ENCODE results near the gene SSR1. TPM values are rescaled to one million over a fixed set of nuclear protein-coding genes. Genes with fewer than 3 reads are reported as not detected.
A peak's percentile ranks its signal among the peaks of the same experiment; 100 is the strongest.
"Not testable (repeated sequence)": the region's sequence is repeated elsewhere in the genome, so short reads cannot be mapped to it uniquely, and the experiment has no call there.

Gene SSR1
- total RNA-seq, 2 experiments from 2014 or later = 119 to 163 TPM

- Mint-ChIP-seq H3K27ac (no peak overlapping the region), H3K4me3 (no peak overlapping the region), H3K27me3 (peaks cover 7% of the 10 kb centered on the region), H3K4me1 (no peaks in the 10 kb centered on the region), H3K9me3 (ENCODE audit: low read depth) (no peaks in the 10 kb centered on the region), H3K36me3 (no peaks in the 10 kb centered on the region)
- no peak for ATAC-seq
- CTCF ChIA-PET = no interaction called here
- no peak for DNase-seq
Observed at GRCh38 chr6:7267071-7267465, 45.9 kb downstream of the SSR1 start.

DNA sequence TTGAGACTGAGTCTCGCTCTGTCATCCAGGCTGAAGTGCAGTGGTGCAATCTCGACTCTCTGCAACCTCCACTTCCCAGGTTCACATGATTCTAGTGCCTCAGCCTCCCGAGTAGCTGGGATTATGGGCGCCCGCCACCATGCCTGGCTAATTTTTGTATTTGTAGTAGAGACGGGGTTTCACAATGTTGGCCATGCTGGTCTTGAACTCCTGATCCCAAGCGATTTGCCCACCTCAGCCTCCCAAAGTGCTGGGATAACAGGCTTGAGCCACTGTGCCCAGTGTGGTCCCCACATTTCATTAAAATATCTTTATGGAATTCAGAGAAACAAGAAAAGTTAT, 47.6 kb downstream of the SSR1 start:
- H3K27me3 Mint-ChIP-seq = peaks cover 17% of the 10 kb centered on the region
- not testable (repeated sequence) for ATAC-seq; H3K27ac Mint-ChIP-seq; DNase-seq; H3K36me3 Mint-ChIP-seq; H3K9me3 Mint-ChIP-seq (ENCODE audit: low read depth); H3K4me3 Mint-ChIP-seq
- CTCF ChIA-PET = interaction anchor here (1.4 kb wide), 1 partner anchor 11 kb away, joined by 3 read pairs; no protein-coding TSS in a partner anchor
- peaks cover 12% of the 10 kb centered on the region for H3K4me1 Mint-ChIP-seq

GRCh38 chr6:7264686-7265384, 48.2 kb downstream of the SSR1 start:
- H3K9me3 Mint-ChIP-seq (ENCODE audit: low read depth) = no peaks in the 10 kb centered on the region
- peaks cover 20% of the 10 kb centered on the region for H3K27me3 Mint-ChIP-seq
- CTCF ChIA-PET = no interaction called here
- no peak overlapping the region for H3K27ac Mint-ChIP-seq
- no peaks in the 10 kb centered on the region for H3K36me3 Mint-ChIP-seq
- no peak for ATAC-seq
- no peak overlapping the region for H3K4me3 Mint-ChIP-seq
- H3K4me1 Mint-ChIP-seq = peaks cover 13% of the 10 kb centered on the region
- no peak for DNase-seq

DNA sequence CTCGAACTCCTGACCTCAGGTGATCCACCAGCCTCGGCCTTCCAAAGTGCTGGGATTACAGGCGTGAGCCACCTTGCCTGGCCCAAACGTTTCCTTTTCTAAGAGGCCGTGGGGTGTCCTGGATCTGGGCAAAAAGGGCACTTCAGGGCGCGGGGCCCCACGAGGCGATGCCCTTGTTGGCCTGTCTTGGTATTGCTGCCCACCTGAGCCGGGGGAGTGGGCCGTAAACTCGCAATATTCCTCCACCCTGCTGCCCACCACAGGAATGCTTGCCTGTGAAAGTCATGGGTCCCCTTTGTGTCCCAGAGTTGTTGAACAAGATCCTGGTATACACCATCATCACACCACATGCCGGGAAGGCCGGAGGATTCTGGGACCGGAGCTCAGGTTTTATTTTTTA, 49.0 kb downstream of the SSR1 start:
- H3K27me3 Mint-ChIP-seq = peaks cover 28% of the 10 kb centered on the region
- no peaks in the 10 kb centered on the region for H3K9me3 Mint-ChIP-seq (ENCODE audit: low read depth)
- H3K27ac Mint-ChIP-seq = no peak overlapping the region
- no peak overlapping the region for H3K4me3 Mint-ChIP-seq
- DNase-seq (no peak), ATAC-seq (no peak)
- H3K4me1 Mint-ChIP-seq = peaks cover 13% of the 10 kb centered on the region
- CTCF ChIA-PET = no interaction called here
- no peaks in the 10 kb centered on the region for H3K36me3 Mint-ChIP-seq

DNA sequence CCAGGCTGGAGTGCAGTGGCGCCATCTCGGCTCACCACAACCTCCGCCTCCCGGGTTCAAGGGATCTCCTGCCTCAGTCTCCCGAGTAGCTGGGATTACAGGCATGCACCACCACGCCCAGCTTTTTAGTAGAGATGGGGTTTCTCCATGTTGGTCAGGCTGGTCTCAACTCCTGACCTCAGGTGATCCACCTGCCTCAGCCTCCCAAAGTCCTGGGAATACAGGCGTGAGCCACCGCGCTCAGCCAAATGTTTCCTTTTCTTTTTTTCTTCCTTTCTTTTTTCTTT, 49.5 kb downstream of the SSR1 start:
- H3K36me3 Mint-ChIP-seq; H3K27ac Mint-ChIP-seq; CTCF ChIA-PET; H3K9me3 Mint-ChIP-seq (ENCODE audit: low read depth); ATAC-seq; DNase-seq; H3K4me3 Mint-ChIP-seq: not testable (repeated sequence)
- peaks cover 13% of the 10 kb centered on the region for H3K4me1 Mint-ChIP-seq
- H3K27me3 Mint-ChIP-seq = peaks cover 31% of the 10 kb centered on the region

GRCh38 chr6:7262746-7263518, 50.1 kb downstream of the SSR1 start:
- Mint-ChIP-seq H3K4me3 (no peak overlapping the region), H3K27me3 (peaks cover 31% of the 10 kb centered on the region), H3K27ac (no peak overlapping the region), H3K9me3 (ENCODE audit: low read depth) (no peaks in the 10 kb centered on the region), H3K36me3 (no peaks in the 10 kb centered on the region), H3K4me1 (peaks cover 13% of the 10 kb centered on the region)
- DNase-seq (no peak), ATAC-seq (no peak)
- CTCF ChIA-PET = interaction anchor here (1.6 kb wide), 1 partner anchor 13 kb away, joined by 7 read pairs; no protein-coding TSS in a partner anchor

- no peak overlapping the region for H3K27ac Mint-ChIP-seq
- H3K27me3 Mint-ChIP-seq = peaks cover 31% of the 10 kb centered on the region
- CTCF ChIA-PET = interaction anchor here (1.1 to 1.7 kb wide), 3 partner anchors 14 to 354 kb away, joined by 3 to 7 read pairs (median 3); no protein-coding TSS in a partner anchor
- no peak for DNase-seq
- no peak for ATAC-seq
- H3K4me3 Mint-ChIP-seq = no peak overlapping the region
- no peaks in the 10 kb centered on the region for H3K9me3 Mint-ChIP-seq (ENCODE audit: low read depth)
- H3K36me3 Mint-ChIP-seq = no peaks in the 10 kb centered on the region
- H3K4me1 Mint-ChIP-seq = peaks cover 13% of the 10 kb centered on the region
Observed at GRCh38 chr6:7261852-7262461, 51.0 kb downstream of the SSR1 start.

DNA sequence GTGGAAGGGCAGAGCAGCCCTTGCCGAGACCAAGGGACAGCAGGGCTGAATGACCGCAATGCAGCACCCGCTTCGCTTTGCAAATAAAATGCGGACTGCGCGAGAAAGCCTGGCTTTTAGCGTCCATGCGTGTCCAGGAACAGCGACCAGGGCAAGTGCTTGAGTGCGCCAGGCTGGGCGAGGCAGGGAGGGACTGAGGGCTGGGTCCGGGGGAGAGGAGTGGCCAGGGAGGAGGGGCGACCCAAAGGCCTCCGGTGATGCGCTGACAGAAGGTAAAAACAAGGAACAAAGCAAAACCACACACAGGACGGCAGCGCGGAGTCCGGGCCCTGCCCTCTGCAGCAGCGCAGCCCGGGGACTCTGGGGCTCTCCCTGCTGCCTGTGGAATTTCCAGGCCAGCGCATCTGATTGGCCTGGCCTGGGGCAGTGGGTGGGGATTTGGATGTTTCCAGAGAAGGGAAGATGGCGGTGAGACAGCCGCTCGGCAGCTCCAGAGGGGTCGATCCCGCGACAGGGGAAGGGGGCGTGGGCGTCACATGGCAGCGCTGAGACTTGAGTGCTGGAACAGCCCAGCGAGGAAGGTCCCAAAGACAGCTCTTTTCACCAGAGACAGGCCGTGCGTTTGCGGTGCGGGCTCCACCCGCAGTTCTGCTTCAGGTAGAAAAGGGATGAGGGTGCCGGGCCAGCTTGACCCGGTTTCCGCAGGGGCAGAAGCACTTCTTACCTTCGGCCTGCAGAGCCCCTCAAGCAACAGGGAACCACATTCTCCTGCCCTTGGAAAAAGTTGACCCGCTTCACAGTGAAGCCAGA, 51.8 kb downstream of the SSR1 start:
- Mint-ChIP-seq H3K4me3 (peak overlapping the region; percentile 65), H3K9me3 (ENCODE audit: low read depth) (no peaks in the 10 kb centered on the region), H3K27me3 (peaks cover 31% of the 10 kb centered on the region), H3K4me1 (peaks cover 13% of the 10 kb centered on the region), H3K36me3 (no peaks in the 10 kb centered on the region), H3K27ac (no peak overlapping the region)
- DNase-seq = peak; percentile 43
- peak; percentile 76 for ATAC-seq
- CTCF ChIA-PET = interaction anchor here (1.1 to 1.7 kb wide), 4 partner anchors 15 to 355 kb away, joined by 3 to 7 read pairs (median 4); no protein-coding TSS in a partner anchor

GRCh38 chr6:7260291-7261031, 52.5 kb downstream of the SSR1 start:
- CTCF ChIA-PET = interaction anchor here (1.3 to 1.7 kb wide), 2 partner anchors 17 to 355 kb away, joined by 3 to 5 read pairs; no protein-coding TSS in a partner anchor
- ATAC-seq (peak; percentile 37), DNase-seq (no peak)
- peaks cover 31% of the 10 kb centered on the region for H3K27me3 Mint-ChIP-seq
- no peak overlapping the region for H3K27ac Mint-ChIP-seq
- no peaks in the 10 kb centered on the region for H3K9me3 Mint-ChIP-seq (ENCODE audit: low read depth)
- no peaks in the 10 kb centered on the region for H3K36me3 Mint-ChIP-seq
- peak overlapping the region; percentile 65 for H3K4me3 Mint-ChIP-seq
- H3K4me1 Mint-ChIP-seq = peaks cover 13% of the 10 kb centered on the region

DNA sequence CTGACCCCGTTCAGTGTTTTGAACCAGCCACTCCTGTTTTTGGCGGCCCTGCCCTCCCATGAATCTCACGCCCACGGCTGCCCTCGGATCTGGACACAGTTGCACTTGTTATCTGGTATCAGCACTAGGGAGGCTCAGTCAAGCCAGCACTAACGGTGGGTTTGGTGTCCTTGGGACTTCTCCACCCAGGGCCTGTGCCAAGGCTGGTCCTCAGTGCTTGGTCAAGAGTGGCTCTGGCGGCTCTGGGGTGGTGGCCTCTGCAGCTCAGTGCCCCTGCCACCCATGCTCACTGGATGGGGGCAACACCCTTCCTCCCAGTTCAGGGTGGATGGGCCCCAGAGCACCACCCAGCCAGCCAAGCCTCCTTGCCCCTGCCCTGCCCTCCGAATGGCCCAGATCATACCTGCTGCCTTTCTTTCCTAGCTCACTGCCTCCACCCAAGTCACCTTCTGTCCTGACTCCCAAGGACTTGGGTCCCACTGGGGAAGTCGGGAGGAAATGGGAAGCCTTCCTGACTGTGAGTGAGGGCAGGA, 54.7 kb downstream of the SSR1 start:
- ATAC-seq (no peak), DNase-seq (no peak)
- no peaks in the 10 kb centered on the region for H3K36me3 Mint-ChIP-seq
- H3K27me3 Mint-ChIP-seq = peaks cover 31% of the 10 kb centered on the region
- H3K27ac Mint-ChIP-seq = no peak overlapping the region
- CTCF ChIA-PET = interaction anchor here (0.9 to 1.2 kb wide), 2 partner anchors 15 to 520 kb away, joined by 3 to 4 read pairs; no protein-coding TSS in a partner anchor
- H3K9me3 Mint-ChIP-seq (ENCODE audit: low read depth) = no peaks in the 10 kb centered on the region
- no peak overlapping the region for H3K4me3 Mint-ChIP-seq
- peaks cover 13% of the 10 kb centered on the region for H3K4me1 Mint-ChIP-seq

DNA sequence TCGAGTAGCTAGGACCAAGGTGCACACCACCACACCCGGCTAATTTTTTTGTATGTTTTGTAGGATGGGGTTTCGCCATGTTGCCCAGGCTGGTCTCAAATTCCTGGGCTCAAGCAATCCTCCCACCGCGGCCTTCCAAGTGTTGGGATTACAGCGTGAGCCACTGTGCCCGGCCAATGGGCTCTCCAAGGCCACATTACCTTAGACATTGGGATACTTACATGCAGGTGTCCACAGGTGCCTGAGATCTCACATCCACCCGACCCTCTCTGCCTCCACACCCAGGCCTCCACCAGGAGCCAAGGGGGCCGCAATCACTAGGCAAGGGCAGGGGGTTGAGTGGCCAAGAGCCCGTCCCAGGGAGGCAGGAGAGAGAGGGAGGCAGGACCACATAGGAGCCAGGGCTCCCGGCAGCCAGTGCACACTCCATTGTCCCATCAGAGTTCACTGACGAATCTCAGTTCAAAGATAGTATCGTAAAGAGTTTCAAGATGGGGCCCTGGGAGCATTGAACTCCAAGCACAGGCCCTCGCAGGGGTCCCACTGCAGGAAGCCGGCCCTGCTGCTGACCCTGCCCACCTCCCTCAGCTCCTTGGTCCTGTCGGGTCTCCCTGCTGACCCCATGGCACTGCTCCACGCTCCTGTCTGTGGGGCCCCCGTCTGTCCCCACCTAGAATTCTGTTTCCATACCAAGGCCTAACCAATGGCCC, 55.3 kb downstream of the SSR1 start:
- ATAC-seq = no peak

GRCh38 chr6:7256785-7257184, 56.2 kb downstream of the SSR1 start:
- H3K4me3 Mint-ChIP-seq = no peak overlapping the region
- no peak for ATAC-seq
- H3K27me3 Mint-ChIP-seq = peaks cover 25% of the 10 kb centered on the region
- peaks cover 11% of the 10 kb centered on the region for H3K4me1 Mint-ChIP-seq
- H3K27ac Mint-ChIP-seq = no peak overlapping the region
- CTCF ChIA-PET = no interaction called here
- no peaks in the 10 kb centered on the region for H3K9me3 Mint-ChIP-seq (ENCODE audit: low read depth)
- DNase-seq = no peak
- no peaks in the 10 kb centered on the region for H3K36me3 Mint-ChIP-seq

More for the DNA sequence above, 55.3 kb downstream of the SSR1 start:
- Mint-ChIP-seq H3K9me3 (ENCODE audit: low read depth) (no peaks in the 10 kb centered on the region), H3K4me3 (no peak overlapping the region), H3K36me3 (no peaks in the 10 kb centered on the region), H3K27me3 (peaks cover 31% of the 10 kb centered on the region), H3K4me1 (peaks cover 13% of the 10 kb centered on the region), H3K27ac (no peak overlapping the region)
- no peak for DNase-seq
- CTCF ChIA-PET = no interaction called here
